Endometrial microvascular endothelial cells (primary cell): Measurements from ENCODE around the gene MESD. TPM values are rescaled to one million over a fixed set of nuclear protein-coding genes. Genes with fewer than 3 reads are reported as not detected.

Source experiments
- in situ Hi-C: cut with HindIII; loops from 2 replicates; pipeline ENCODE4 v1.10.0; 2017; ENCODE audit warnings: low sequenced_read_pairs, low pct_unique_long_range_greater_than_20kb; ENCODE audit errors: inconsistent ontology term
- total RNA-seq: library from RNA; depleted of rRNA; stranded (reverse); fragments of >200 nt; gene quantifications from one replicate; pipeline ENCODE4 v1.2.3, GENCODE V29; 2015; ENCODE audit errors: inconsistent ontology term

MESD gene
- total RNA-seq, 1 donor from 2014 or later: 20.9 TPM

- in situ Hi-C loops: no loop called here
Observed at GRCh38 chr15:80948651-80949292, 40.8 kb downstream of the MESD start.

DNA sequence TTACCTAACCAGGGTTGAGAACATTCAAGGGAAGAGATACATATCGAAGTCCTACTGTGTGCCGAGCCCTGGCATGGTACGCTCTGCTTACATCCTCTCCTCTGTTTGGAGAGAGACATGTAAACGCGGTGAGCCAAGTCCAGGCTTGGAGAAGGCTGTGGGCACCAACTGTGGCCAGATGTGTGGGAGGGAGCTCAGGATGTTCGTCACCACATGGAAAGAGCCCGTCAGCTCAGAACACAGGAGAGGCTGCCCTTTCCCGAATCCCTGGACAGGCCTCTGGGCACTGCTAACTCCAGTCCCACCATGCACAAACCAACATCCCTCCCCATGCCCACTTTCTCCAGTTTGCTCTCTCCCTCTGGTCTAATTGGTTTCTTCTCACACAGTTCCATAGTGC is 43.0 kb downstream of the MESD start:
- in situ Hi-C loops: no loop called here

DNA sequence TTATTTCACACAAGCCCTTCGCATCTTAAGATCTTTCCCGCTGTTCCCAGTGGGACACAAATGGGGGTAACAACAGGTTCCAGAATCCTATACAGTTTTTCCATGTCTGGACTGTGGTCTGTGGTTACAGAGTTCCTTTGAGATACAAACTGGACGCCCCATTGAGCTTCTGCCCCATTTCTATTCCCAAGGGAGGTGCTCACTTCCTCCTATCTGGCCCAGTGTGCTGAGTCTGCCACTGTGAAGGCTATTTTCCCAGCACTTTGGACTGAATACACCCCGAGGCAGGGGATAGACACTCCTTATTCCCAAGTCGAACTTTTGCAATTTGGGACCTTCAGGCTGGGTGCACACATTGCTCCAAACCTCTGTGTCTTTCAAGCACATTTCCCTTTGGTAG is 44.0 kb downstream of the MESD start:
- in situ Hi-C loops: no loop called here

GRCh38 chr15:80944818-80945217 is 44.8 kb downstream of the MESD start:
- in situ Hi-C loops: no loop called here

DNA sequence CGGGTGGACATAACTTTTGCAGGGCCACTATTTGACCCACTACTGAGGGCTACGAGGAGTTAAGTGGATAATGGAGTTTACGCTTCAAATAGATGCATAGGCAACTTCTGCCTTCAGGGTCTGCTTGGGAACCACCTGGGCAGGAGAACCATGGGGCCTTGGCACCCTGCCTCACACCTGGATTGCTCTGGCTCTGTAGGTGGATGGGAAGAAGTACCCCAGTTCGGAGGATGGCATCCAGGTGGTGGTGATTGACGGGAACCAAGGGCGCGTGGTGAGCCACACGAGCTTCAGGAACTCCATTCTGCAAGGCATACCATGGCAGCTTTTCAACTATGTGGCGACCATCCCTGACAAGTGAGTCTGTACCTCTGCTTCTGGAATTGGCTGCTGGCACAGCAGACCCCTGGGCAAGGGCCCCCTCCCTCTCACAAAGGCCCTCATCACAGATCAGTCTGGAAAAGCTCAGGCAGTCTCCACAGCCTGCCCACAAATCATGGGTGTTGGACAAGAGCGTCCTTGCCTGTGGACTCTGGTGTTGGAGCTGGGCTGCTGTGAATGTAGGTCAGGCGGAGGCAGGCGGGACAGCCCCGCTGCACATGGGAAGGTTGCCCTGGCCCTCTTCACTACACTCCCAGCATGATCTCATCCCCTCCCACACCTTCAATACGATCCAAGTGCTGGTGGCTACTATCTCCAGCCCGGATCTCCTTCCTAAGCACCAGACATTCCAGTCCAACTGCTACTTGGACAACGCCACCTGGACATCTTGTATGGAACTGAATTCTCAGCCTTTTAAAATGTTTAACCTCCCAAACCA is 46.7 kb downstream of the MESD start:
- in situ Hi-C loops: no loop called here

DNA sequence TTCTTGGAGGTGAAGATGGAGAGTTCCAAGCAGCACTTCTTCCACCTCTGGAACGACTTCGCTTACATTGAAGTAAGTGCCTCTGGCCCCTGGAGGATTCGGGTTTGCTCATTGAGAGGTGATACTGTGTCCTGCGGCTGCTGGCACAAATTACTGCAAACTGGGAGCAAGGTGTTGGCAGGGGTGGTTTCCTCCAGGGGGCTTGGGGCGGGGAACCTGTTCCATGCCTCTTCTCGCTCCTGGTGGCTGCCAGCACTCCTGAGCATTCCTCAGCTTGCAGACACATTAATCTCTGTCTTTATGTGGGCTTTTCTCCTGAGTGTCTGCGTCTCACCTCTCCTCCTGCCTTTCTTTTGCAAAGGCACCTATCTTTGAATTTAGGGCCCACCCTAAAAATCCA is 47.4 kb downstream of the MESD start:
- in situ Hi-C loops: no loop called here

- in situ Hi-C loops: no loop called here
Observed at GRCh38 chr15:80940851-80941250, 48.8 kb downstream of the MESD start.

DNA sequence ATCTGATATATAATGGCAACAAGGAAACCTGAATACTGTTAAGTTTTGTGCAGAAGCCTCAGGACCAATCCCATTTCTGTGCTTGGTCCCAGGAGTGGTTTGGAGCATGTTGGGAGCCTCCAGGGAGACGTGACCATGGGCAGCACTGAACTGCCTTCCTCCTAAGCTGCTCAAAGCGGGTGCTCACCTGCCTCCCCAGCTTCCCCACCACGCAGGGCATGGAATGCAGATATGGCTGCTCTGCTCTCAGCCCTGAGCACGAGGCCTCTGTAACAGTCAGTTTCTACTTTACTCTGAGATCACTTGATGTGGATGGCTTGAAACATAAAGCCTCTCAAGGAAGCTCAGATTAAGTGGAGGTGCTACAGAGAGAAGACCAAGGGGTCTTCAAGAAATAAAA is 49.3 kb downstream of the MESD start:
- in situ Hi-C loops: no loop called here

GRCh38 chr15:80939216-80939615 is 50.4 kb downstream of the MESD start:
- in situ Hi-C loops: no loop called here

DNA sequence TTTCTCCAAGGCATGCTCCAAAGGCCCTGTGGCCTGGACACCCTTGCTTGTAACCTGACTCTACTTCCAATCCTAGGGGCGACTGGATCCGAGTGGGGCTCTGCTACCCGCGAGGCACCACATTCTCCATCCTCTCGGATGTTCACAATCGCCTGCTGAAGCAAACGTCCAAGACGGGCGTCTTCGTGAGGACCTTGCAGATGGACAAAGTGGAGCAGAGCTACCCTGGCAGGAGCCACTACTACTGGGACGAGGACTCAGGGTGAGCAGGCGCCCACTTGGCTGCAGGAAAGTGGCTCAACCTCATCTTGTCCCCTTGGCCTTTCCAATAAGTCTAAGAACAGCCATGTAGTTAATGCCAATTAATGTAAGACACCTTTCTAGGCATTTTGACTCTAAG is 51.9 kb downstream of the MESD start:
- in situ Hi-C loops: no loop called here

GRCh38 chr15:80936288-80937078 is 53.1 kb downstream of the MESD start:
- in situ Hi-C loops: no loop called here

- in situ Hi-C loops: no loop called here
Observed at GRCh38 chr15:80934761-80935221, 54.8 kb downstream of the MESD start.

DNA sequence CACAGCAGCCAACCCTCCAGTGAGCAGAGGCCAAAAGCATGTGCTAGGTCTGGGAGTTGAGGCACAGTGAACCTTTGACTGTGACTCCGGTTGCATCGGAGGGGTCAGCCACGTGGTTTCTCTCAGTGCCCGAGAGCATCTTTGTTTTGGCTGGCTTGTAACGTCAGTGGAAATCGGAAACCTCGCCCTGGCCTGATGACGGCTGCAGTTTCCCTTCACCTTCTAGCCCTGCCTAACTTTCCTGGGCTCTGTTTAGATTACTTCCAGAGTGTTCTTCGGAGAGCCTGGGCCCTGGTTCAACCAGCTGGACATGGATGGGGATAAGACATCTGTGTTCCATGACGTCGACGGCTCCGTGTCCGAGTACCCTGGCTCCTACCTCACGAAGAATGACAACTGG is 56.6 kb downstream of the MESD start:
- in situ Hi-C loops: no loop called here

DNA sequence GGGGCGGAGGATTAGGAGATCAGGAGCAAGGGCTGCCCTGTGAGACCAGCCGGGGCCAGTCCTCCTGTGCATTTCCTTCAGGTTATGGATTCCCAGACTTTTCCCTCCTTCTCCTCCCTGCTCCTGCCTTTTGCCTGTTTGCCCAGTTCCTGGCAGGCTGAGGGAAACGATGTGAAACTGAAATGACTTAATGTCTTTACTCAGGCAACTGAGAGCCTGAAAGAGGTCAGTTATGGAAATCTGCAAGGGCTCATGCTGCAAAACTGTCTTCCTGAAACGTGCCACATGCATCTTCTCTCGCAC is 57.2 kb downstream of the MESD start:
- in situ Hi-C loops: no loop called here

- in situ Hi-C loops: no loop called here
Observed at GRCh38 chr15:80931721-80932512, 57.7 kb downstream of the MESD start.

- in situ Hi-C loops: no loop called here
Observed at GRCh38 chr15:80931191-80931590, 58.4 kb downstream of the MESD start.

DNA sequence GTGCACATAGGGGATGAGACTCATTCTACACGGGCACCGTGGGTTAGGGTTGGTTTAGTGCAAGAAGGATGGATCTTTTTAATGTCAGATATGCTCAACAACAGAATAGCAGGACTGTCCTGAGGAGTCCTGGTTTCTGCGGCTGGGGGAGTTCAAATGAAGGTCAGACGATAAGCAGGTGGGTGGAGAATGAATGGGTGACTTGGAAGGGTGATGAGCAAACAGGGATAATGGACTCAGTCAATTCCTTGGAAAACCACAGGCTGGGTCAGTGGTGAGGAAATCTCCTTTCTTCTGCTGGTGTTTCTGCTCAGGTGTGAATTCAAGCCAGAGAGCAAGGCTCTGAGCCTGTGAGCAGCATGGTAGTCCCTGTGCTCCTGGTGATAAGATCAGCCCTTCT is 59.9 kb downstream of the MESD start:
- in situ Hi-C loops: no loop called here

- in situ Hi-C loops: no loop called here
Observed at GRCh38 chr15:80929225-80929624, 60.4 kb downstream of the MESD start.

DNA sequence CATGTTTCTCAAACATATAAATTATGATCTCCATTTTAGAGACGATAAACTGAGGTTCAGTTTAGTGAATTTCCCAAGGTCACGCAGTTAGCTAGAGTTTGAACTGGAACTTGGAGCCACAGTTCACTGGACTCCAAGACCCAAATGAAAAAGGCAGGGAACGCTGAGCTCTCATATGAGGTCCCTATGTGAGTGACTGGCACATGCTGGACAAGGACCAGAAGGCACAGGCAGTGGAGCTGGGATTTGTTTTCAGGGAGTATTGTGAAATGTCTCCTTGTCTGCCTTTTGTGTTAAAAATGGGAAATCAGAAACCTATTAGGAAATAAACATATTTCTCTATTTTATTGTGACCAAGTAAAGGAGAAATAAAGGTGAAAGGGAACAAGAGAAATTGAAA is 63.5 kb downstream of the MESD start:
- in situ Hi-C loops: no loop called here
